GM23338 (cell line): ENCODE data around the gene SPRED2. TPM values are rescaled to one million over a fixed set of nuclear protein-coding genes. Genes with fewer than 3 reads are reported as not detected.

Experiments used
- ATAC-seq: fragments of 200-7000 bp; cut with Tn5 transposase; 3 replicates; pipeline ENCODE4 v1.9.1; 2020
- DNase-seq: peaks from one replicate; pipeline ENCODE4 v3.0.0-alpha.2; 2015; ENCODE audit warnings: low spot score
- H2AFZ ChIP-seq: fragments of 200-600 bp; sonication (generic); 2 replicates; pipeline ENCODE4 v1.8.0; 2016; ENCODE audit warnings: antibody characterized with exemption, mild to moderate bottlenecking, moderate library complexity
- H3F3A ChIP-seq: fragments of 200-600 bp; sonication (generic); replicated peaks from 2 replicates; pipeline ENCODE4 v1.8.0; 2017; ENCODE audit warnings: antibody characterized with exemption, mixed run types, low read depth
- H3K27ac ChIP-seq: fragments of 200-600 bp; sonication (generic); 2 replicates; pipeline ENCODE4 v1.6.1; 2016; ENCODE audit warnings: low read depth
- H3K27me3 ChIP-seq: fragments of 200-600 bp; sonication (generic); 2 replicates; pipeline ENCODE4 v1.8.0; 2016; ENCODE audit warnings: mild to moderate bottlenecking, mixed run types, moderate library complexity; ENCODE audit not compliant: insufficient read depth
- H3K36me3 ChIP-seq: fragments of 200-600 bp; sonication (generic); 2 replicates; pipeline ENCODE4 v1.8.0; 2016; ENCODE audit warnings: mild to moderate bottlenecking; ENCODE audit not compliant: insufficient read depth
- H3K4me1 ChIP-seq: fragments of 200-600 bp; sonication (generic); 2 replicates; pipeline ENCODE4 v1.8.0; 2016; ENCODE audit warnings: mild to moderate bottlenecking, moderate library complexity; ENCODE audit not compliant: insufficient read depth
- H3K4me2 ChIP-seq: fragments of 200-600 bp; sonication (generic); 2 replicates; pipeline ENCODE4 v1.7.1; 2017; ENCODE audit warnings: mixed run types
- H3K4me3 ChIP-seq: fragments of 200-600 bp; sonication (generic); 2 replicates; pipeline ENCODE4 v1.6.1; 2016; ENCODE audit warnings: mixed run types
- H3K79me2 ChIP-seq: fragments of 200-600 bp; sonication (generic); replicated peaks from 2 replicates; pipeline ENCODE4 v1.8.0; 2017; ENCODE audit warnings: mild to moderate bottlenecking; ENCODE audit not compliant: insufficient read depth
- H3K9me2 ChIP-seq: fragments of 200-600 bp; sonication (generic); 2 replicates; pipeline ENCODE4 v1.8.0; 2017; ENCODE audit not compliant: insufficient read depth
- H4K20me1 ChIP-seq: fragments of 200-600 bp; sonication (generic); replicated peaks from 2 replicates; pipeline ENCODE4 v1.8.0; 2017; ENCODE audit warnings: mild to moderate bottlenecking; ENCODE audit not compliant: insufficient read depth
- H3K27ac Mint-ChIP-seq: 2 replicates; pipeline ENCODE4 v1.8.0; 2020; ENCODE audit warnings: inconsistent platforms, mild to moderate bottlenecking, moderate library complexity, mixed read lengths
- H3K27me3 Mint-ChIP-seq: 3 replicates; pipeline ENCODE4 v1.8.0; 2022; ENCODE audit warnings: low read depth, mild to moderate bottlenecking, moderate library complexity, mixed read lengths, inconsistent platforms; ENCODE audit not compliant: insufficient read depth, poor library complexity
- H3K36me3 Mint-ChIP-seq: 3 replicates; pipeline ENCODE4 v1.8.0; 2021; ENCODE audit warnings: low read depth, mild to moderate bottlenecking, inconsistent platforms, moderate library complexity, mixed read lengths
- H3K4me1 Mint-ChIP-seq: 3 replicates; pipeline ENCODE4 v1.8.0; 2020; ENCODE audit warnings: mild to moderate bottlenecking, inconsistent platforms, mixed read lengths
- H3K4me3 Mint-ChIP-seq: 3 replicates; pipeline ENCODE4 v1.8.0; 2021; ENCODE audit warnings: moderate library complexity, mild to moderate bottlenecking, inconsistent platforms, mixed read lengths
- H3K9me3 Mint-ChIP-seq: 3 replicates; pipeline ENCODE4 v1.8.0; 2020; ENCODE audit warnings: moderate library complexity, mild to moderate bottlenecking, inconsistent platforms, mixed read lengths
- CREB1 ChIP-seq: fragments of 250-450 bp; sonication (Bioruptor Pico); IDR thresholded peaks from 2 replicates; pipeline ENCODE4 v1.5.0; 2020; ENCODE audit warnings: low read depth, mild to moderate bottlenecking, moderate library complexity
- CTCF ChIP-seq, 2 experiments: fragments of 200-600 bp in 1 of 2; sonication (generic) in 1 of 2; conservative IDR thresholded peaks; 2 replicates each; pipeline versions ENCODE4 v1.5.1 to v1.6.1; 2016 to 2017; ENCODE audit warnings: antibody characterized with exemption in 2 of 2, low read depth in 2 of 2, mild to moderate bottlenecking in 2 of 2, moderate library complexity in 1 of 2
- EZH2 ChIP-seq: fragments of 200-600 bp; sonication (generic); IDR thresholded peaks from one replicate; pipeline ENCODE4 v1.8.0; 2017; ENCODE audit warnings: antibody characterized with exemption, mild to moderate bottlenecking, low read depth; ENCODE audit not compliant: unreplicated experiment
- NANOG ChIP-seq: IDR thresholded peaks from 2 replicates; pipeline ENCODE4 v1.6.1; 2016; ENCODE audit warnings: antibody characterized with exemption, borderline replicate concordance
- POLR2AphosphoS5 ChIP-seq: IDR thresholded peaks from 2 replicates; pipeline ENCODE4 v1.6.1; 2016; ENCODE audit warnings: antibody characterized with exemption, low read depth
- STAT1 ChIP-seq: IDR thresholded peaks from one replicate; pipeline ENCODE4 v1.6.1; 2016; ENCODE audit warnings: antibody characterized with exemption; ENCODE audit not compliant: unreplicated experiment
- ZNF114 ChIP-seq: fragments of 250-450 bp; sonication (Bioruptor Pico); IDR thresholded peaks from 2 replicates; pipeline ENCODE4 v1.5.0; 2020; ENCODE audit warnings: mild to moderate bottlenecking, moderate library complexity
- ZNF331 ChIP-seq: fragments of 250-450 bp; sonication (Bioruptor Pico); IDR thresholded peaks from 2 replicates; pipeline ENCODE4 v1.5.0; 2020; ENCODE audit warnings: low read depth, mild to moderate bottlenecking, moderate library complexity
- polyA plus RNA-seq: library from polyadenylated mRNA; unstranded; fragments of >200 nt; fragmentation: Nextera tagmentation; extraction: Ambion mirVana; gene quantifications from 2 replicates; pipeline ENCODE4 v1.2.1, GENCODE V29; 2016
- total RNA-seq: library from RNA; depleted of rRNA; stranded (reverse); fragments of >200 nt; shearing (Covaris generic); gene quantifications from 2 replicates; pipeline ENCODE4 v1.2.3, GENCODE V29; 2014
- TF ChIP-seq, protein P1 (sequence below): fragments of 250-450 bp; sonication (Bioruptor Pico); IDR thresholded peaks from 2 replicates; pipeline ENCODE4 v1.5.0; 2020; ENCODE audit warnings: mild to moderate bottlenecking, moderate library complexity
- TF ChIP-seq, protein P2 (sequence below): IDR thresholded peaks from one replicate; pipeline ENCODE4 v1.6.1; 2018; ENCODE audit warnings: antibody characterized with exemption; ENCODE audit not compliant: unreplicated experiment

The SPRED2 gene
- total and polyA plus RNA-seq, 2 experiments from 2014 or later: 8.7 to 13.0 TPM

- no peak for TF ChIP-seq EZH2
- no peak for TF ChIP-seq POLR2AphosphoS5
- no peak for TF ChIP-seq ZNF331 (CRISPR knock-in tag)
- TF ChIP-seq, protein P1, sequence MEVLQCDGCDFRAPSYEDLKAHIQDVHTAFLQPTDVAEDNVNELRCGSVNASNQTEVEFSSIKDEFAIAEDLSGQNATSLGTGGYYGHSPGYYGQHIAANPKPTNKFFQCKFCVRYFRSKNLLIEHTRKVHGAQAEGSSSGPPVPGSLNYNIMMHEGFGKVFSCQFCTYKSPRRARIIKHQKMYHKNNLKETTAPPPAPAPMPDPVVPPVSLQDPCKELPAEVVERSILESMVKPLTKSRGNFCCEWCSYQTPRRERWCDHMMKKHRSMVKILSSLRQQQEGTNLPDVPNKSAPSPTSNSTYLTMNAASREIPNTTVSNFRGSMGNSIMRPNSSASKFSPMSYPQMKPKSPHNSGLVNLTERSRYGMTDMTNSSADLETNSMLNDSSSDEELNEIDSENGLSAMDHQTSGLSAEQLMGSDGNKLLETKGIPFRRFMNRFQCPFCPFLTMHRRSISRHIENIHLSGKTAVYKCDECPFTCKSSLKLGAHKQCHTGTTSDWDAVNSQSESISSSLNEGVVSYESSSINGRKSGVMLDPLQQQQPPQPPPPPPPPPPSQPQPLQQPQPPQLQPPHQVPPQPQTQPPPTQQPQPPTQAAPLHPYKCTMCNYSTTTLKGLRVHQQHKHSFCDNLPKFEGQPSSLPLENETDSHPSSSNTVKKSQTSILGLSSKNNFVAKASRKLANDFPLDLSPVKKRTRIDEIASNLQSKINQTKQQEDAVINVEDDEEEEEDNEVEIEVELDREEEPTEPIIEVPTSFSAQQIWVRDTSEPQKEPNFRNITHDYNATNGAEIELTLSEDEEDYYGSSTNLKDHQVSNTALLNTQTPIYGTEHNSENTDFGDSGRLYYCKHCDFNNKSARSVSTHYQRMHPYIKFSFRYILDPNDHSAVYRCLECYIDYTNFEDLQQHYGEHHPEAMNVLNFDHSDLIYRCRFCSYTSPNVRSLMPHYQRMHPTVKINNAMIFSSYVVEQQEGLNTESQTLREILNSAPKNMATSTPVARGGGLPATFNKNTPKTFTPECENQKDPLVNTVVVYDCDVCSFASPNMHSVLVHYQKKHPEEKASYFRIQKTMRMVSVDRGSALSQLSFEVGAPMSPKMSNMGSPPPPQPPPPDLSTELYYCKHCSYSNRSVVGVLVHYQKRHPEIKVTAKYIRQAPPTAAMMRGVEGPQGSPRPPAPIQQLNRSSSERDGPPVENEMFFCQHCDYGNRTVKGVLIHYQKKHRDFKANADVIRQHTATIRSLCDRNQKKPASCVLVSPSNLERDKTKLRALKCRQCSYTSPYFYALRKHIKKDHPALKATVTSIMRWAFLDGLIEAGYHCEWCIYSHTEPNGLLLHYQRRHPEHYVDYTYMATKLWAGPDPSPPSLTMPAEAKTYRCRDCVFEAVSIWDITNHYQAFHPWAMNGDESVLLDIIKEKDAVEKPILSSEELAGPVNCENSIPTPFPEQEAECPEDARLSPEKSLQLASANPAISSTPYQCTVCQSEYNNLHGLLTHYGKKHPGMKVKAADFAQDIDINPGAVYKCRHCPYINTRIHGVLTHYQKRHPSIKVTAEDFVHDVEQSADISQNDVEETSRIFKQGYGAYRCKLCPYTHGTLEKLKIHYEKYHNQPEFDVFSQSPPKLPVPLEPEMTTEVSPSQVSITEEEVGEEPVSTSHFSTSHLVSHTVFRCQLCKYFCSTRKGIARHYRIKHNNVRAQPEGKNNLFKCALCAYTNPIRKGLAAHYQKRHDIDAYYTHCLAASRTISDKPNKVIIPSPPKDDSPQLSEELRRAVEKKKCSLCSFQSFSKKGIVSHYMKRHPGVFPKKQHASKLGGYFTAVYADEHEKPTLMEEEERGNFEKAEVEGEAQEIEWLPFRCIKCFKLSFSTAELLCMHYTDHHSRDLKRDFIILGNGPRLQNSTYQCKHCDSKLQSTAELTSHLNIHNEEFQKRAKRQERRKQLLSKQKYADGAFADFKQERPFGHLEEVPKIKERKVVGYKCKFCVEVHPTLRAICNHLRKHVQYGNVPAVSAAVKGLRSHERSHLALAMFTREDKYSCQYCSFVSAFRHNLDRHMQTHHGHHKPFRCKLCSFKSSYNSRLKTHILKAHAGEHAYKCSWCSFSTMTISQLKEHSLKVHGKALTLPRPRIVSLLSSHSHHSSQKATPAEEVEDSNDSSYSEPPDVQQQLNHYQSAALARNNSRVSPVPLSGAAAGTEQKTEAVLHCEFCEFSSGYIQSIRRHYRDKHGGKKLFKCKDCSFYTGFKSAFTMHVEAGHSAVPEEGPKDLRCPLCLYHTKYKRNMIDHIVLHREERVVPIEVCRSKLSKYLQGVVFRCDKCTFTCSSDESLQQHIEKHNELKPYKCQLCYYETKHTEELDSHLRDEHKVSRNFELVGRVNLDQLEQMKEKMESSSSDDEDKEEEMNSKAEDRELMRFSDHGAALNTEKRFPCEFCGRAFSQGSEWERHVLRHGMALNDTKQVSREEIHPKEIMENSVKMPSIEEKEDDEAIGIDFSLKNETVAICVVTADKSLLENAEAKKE (CRISPR knock-in tag): no peak
- TF ChIP-seq STAT1: no peak
- no peak for TF ChIP-seq NANOG
- TF ChIP-seq ZNF114 (CRISPR knock-in tag): no peak
Observed at GRCh38 chr2:65294136-65294535, 138.3 kb downstream of the SPRED2 start (continued).

- ATAC-seq (peak; percentile 44), DNase-seq (no peak)
- Mint-ChIP-seq H3K9me3 (no peaks in the 10 kb centered on the region), H3K27me3 (peaks cover 13% of the 10 kb centered on the region), H3K27ac (no peak overlapping the region), H3K4me1 (peaks cover 21% of the 10 kb centered on the region), H3K36me3 (no peaks in the 10 kb centered on the region), H3K4me3 (no peak overlapping the region)
- H3K79me2 ChIP-seq: no peaks in the 10 kb centered on the region
- H4K20me1 ChIP-seq: no peaks in the 10 kb centered on the region; the same call in 1 of the 2 replicates
- H3K27ac ChIP-seq: no peak overlapping the region
- H3K27me3 ChIP-seq: no peaks in the 10 kb centered on the region
- H3K36me3 ChIP-seq: no peaks in the 10 kb centered on the region
- no peaks in the 10 kb centered on the region for H3K4me1 ChIP-seq
- H3F3A ChIP-seq: no peaks in the 10 kb centered on the region
- H2AFZ ChIP-seq: no peak overlapping the region
- no peaks in the 10 kb centered on the region for H3K9me2 ChIP-seq
- no peak overlapping the region for H3K4me2 ChIP-seq
- no peak overlapping the region for H3K4me3 ChIP-seq
- no peak for TF ChIP-seq ZNF114 (CRISPR knock-in tag)
- TF ChIP-seq, protein P2, sequence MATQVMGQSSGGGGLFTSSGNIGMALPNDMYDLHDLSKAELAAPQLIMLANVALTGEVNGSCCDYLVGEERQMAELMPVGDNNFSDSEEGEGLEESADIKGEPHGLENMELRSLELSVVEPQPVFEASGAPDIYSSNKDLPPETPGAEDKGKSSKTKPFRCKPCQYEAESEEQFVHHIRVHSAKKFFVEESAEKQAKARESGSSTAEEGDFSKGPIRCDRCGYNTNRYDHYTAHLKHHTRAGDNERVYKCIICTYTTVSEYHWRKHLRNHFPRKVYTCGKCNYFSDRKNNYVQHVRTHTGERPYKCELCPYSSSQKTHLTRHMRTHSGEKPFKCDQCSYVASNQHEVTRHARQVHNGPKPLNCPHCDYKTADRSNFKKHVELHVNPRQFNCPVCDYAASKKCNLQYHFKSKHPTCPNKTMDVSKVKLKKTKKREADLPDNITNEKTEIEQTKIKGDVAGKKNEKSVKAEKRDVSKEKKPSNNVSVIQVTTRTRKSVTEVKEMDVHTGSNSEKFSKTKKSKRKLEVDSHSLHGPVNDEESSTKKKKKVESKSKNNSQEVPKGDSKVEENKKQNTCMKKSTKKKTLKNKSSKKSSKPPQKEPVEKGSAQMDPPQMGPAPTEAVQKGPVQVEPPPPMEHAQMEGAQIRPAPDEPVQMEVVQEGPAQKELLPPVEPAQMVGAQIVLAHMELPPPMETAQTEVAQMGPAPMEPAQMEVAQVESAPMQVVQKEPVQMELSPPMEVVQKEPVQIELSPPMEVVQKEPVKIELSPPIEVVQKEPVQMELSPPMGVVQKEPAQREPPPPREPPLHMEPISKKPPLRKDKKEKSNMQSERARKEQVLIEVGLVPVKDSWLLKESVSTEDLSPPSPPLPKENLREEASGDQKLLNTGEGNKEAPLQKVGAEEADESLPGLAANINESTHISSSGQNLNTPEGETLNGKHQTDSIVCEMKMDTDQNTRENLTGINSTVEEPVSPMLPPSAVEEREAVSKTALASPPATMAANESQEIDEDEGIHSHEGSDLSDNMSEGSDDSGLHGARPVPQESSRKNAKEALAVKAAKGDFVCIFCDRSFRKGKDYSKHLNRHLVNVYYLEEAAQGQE: no peak
- TF ChIP-seq STAT1: no peak
- TF ChIP-seq EZH2: no peak
- no peak for TF ChIP-seq CREB1 (CRISPR knock-in tag)
- no peak for TF ChIP-seq CTCF (conservative IDR thresholded peaks at IDR 0.05; ENCODE audit: low read depth in 2 of 2)
- no peak for TF ChIP-seq NANOG
Observed at GRCh38 chr2:65293376-65293775, 139.0 kb downstream of the SPRED2 start.
